Measurements from ENCODE around the gene BHLHE40.

GRCh38 chr3:4979428-4980228 lies at the start of gene BHLHE40:
- TF ChIP-seq TAF1 (IDR thresholded peaks at IDR 0.05; ENCODE audit: low read depth) (no peak; the same call in 1 of the 2 replicates), EGR1 (IDR thresholded peaks at IDR 0.05) (no peak), RAD21 (IDR thresholded peaks at IDR 0.05; ENCODE audit: low read depth) (no peak; the same call in 1 of the 2 replicates), MAX (IDR thresholded peaks at IDR 0.05) (no peak), CREB1 (IDR thresholded peaks at IDR 0.05; ENCODE audit: low read depth) (no peak), EP300 (IDR thresholded peaks at IDR 0.05; ENCODE audit: borderline replicate concordance) (no peak), REST (IDR thresholded peaks at IDR 0.05; ENCODE audit: low read depth) (no peak), CEBPB (IDR thresholded peaks at IDR 0.05) (no peak), ZBTB7A (IDR thresholded peaks at IDR 0.05; ENCODE audit: low read depth) (peak; percentile 41; the same call in 1 of the 2 replicates), YY1 (IDR thresholded peaks at IDR 0.05; ENCODE audit: low read depth) (no peak), TEAD4 (IDR thresholded peaks at IDR 0.05) (no peak)
- TF ChIP-seq, protein P1, sequence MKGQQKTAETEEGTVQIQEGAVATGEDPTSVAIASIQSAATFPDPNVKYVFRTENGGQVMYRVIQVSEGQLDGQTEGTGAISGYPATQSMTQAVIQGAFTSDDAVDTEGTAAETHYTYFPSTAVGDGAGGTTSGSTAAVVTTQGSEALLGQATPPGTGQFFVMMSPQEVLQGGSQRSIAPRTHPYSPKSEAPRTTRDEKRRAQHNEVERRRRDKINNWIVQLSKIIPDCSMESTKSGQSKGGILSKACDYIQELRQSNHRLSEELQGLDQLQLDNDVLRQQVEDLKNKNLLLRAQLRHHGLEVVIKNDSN (IDR thresholded peaks at IDR 0.05), result no peak

All from Ishikawa (cell line).